Epithelial cell of proximal tubule (primary cell): ENCODE results near the gene ARIH1. TPM values are rescaled to one million over a fixed set of nuclear protein-coding genes. Genes with fewer than 3 reads are reported as not detected.
"Not testable (repeated sequence)": the region's sequence is repeated elsewhere in the genome, so short reads cannot be mapped to it uniquely, and the experiment has no call there.

Experiments
- DNase-seq: peaks from one replicate; pipeline ENCODE4 v3.0.0-alpha.2; 2011; ENCODE audit warnings: low read depth
- H3K4me3 ChIP-seq: 2 replicates; pipeline ENCODE4 v1.5.1; 2011; ENCODE audit warnings: low read depth, mild to moderate bottlenecking, low read length
- total RNA-seq: library from RNA; depleted of rRNA; stranded (reverse); fragments of >200 nt; gene quantifications from 2 replicates; pipeline ENCODE4 v1.2.3, GENCODE V29; 2015
- TF ChIP-seq, protein P1 (sequence below): conservative IDR thresholded peaks from 2 replicates; pipeline ENCODE4 v1.5.1; 2012; ENCODE audit warnings: low read depth, mild to moderate bottlenecking, low read length

ARIH1 gene
- total RNA-seq, 1 donor from 2014 or later: 29.3 TPM

DNA sequence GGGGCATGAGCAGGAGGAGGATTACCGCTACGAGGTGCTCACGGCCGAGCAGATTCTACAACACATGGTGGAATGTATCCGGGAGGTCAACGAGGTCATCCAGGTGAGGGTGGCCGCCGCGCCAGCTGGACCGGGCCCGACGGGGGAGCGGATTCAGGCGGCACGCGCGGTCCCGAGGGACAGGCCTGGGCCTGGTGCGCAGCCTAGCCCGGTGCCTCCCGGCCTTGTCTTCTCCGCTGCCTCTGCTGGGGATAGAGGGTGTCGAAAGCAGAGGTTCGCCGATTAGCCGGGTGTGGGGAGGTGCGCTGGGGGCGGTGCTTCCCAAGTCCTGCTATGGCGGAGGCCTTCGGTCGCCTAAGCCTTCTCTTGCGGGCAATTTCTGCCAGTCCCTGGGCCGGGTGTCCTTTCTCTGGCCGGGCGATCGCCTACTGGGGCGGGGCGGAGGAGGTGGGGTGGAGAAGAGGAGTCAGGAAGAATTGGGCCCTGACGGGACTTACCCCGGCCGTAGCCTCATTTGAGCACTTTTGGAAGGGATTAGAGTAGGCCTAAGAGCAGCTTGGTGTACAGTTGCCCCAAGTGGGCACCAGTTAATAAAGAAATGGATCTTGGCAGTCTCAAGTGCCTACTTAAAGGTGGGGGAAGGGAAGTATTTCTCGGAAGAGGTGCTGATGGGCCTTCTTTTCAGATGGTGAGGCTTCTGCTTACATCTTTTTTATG, 940 bp downstream of the ARIH1 start:
- H3K4me3 ChIP-seq: peak overlapping the region; percentile 84
- DNase-seq: peak; percentile 52
- TF ChIP-seq, protein P1, sequence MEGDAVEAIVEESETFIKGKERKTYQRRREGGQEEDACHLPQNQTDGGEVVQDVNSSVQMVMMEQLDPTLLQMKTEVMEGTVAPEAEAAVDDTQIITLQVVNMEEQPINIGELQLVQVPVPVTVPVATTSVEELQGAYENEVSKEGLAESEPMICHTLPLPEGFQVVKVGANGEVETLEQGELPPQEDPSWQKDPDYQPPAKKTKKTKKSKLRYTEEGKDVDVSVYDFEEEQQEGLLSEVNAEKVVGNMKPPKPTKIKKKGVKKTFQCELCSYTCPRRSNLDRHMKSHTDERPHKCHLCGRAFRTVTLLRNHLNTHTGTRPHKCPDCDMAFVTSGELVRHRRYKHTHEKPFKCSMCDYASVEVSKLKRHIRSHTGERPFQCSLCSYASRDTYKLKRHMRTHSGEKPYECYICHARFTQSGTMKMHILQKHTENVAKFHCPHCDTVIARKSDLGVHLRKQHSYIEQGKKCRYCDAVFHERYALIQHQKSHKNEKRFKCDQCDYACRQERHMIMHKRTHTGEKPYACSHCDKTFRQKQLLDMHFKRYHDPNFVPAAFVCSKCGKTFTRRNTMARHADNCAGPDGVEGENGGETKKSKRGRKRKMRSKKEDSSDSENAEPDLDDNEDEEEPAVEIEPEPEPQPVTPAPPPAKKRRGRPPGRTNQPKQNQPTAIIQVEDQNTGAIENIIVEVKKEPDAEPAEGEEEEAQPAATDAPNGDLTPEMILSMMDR: no peak

DNA sequence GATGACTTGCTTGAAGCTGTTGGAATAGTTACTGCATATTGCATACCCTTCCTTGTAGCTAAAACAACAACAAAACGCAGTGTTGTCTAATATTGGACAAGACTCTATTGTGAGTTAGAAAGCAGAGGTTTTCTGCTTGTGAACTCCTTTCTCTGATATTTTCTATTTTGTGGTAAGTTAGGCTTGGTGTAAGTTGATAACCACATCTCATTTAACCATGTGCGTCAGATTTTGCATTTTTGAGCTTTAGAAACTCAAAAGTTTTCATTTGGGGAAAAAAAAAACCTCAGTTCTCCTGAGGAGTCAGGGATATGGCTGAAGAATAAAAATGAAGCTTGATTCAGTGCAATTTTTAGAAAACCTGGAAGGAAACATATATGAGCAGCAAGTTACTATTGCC, 1.5 kb downstream of the ARIH1 start:
- TF ChIP-seq, protein P1: no peak
- peak overlapping the region; percentile 84 for H3K4me3 ChIP-seq
- no peak for DNase-seq

DNA sequence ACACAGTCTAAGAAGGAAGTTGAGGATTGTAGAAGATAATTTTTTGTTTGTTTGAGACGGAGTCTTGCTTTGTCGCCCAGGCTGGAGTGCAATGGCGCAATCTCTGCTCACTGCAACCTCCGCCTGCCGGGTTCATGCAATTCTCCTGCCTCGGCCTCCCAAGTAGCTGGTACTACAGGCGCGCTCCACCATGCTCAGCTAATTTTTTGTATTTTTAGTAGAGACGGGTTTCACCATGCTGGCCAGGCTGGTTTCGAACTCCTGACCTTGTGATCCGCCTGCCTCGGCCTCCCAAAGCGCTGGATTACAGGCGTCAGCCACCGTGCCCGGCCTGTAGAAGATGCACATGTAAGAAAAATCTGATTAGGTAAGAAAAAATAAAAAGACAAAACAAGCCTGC, 2.2 kb downstream of the ARIH1 start:
- DNase-seq: not testable (repeated sequence)
- H3K4me3 ChIP-seq: peak overlapping the region; percentile 84

DNA sequence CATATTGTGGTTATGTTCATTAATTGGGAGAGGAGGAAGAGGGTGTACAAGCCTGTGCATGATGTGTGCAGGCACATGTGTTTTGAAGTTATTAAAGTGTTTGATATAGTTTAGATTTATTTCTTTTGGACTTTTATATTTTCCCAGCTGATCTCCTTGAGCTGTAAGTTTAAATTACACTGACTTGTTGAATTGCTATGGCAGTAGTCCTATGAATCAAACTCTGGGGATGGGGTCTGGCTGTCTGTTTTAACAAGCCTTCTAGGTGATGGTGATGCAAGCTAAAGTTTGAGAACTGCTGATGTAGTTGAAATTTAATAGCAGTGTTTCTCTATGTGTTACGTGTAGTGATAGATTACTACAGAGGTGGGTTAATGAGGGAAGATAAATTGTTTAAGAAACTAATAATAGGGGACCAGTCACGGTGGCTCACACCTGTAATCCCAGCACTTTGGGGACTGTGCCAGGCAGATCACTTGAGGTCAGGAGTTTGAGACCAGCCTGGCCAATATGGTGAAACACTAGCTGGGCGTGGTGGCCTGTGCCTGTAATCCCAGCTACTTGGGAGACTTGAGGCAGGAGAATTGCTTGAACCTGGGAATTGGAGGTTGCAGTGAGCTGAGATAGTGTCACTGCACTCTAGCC, 7.0 kb downstream of the ARIH1 start:
- no peak overlapping the region for H3K4me3 ChIP-seq
- DNase-seq: no peak
- TF ChIP-seq, protein P1: no peak

DNA sequence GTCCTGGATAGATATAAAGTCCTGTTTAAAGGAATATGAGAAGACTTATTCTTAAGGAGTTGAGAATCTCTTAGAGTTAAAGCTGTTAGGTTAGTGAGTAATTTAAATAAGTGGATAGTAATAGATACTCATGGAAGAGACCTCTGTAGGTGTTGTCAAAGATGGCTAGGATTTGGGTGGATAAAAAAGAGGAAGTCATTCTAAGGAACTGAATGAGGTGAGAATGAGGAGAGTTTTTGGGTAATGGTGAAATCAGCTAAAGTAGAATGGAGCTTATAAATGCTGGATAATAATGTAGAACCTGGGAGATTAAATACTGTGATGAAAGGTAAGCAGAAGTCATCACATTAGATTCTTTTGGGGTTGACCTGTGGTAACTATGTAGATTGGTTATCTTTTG, 8.1 kb downstream of the ARIH1 start:
- TF ChIP-seq, protein P1: no peak

DNA sequence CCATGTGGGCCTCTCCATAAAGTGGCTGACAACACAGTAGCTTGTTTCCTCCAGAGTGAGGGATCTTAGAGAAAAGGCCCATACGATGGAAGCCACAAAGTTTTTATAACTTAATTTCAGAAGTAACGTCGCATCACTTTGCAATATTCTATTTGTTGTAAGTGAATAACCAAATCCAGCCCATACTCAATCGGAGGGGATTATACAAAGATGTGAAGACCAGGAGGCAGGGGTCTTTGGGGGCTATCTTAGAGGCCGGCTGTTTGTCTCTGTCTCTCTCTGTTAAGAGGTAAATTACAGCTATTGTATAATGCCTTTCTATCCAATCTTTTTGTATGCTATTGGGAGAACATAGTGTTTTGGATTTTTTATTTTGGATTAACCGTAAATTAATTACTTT, 9.1 kb downstream of the ARIH1 start:
- DNase-seq: no peak
- no peak overlapping the region for H3K4me3 ChIP-seq
- TF ChIP-seq, protein P1: no peak

More for the DNA sequence above, 8.1 kb downstream of the ARIH1 start:
- no peak overlapping the region for H3K4me3 ChIP-seq
- DNase-seq: no peak

DNA sequence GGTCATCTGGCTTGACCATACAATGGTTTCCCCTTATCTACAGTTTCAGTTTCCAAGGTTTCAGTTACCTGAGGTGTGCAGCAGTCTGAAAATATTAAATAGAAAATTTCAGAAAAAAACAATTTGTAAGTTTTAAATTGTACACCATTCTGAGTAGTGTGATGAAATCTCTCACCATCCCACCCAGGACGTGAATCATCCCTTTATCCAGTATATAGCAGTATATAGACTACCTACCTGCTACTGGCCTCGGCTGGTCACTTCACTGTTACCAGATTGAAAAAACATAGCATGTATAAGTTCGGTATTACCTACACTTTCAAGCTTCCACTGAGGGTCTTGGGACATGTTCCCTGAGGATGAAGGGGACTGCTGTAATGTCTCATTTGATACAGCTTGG, 12.0 kb downstream of the ARIH1 start:
- DNase-seq: no peak
- H3K4me3 ChIP-seq: no peak overlapping the region
- TF ChIP-seq, protein P1: no peak
